ENCODE results near the gene KCNK4. TPM values are rescaled to one million over a fixed set of nuclear protein-coding genes. Genes with fewer than 3 reads are reported as not detected.

The KCNK4 gene
- total and polyA plus RNA-seq, 2 of the 13 experiments (the other 11 are each of a cell fraction or from before 2014, with no cell fraction given), result not detected

- TF ChIP-seq, protein P1, sequence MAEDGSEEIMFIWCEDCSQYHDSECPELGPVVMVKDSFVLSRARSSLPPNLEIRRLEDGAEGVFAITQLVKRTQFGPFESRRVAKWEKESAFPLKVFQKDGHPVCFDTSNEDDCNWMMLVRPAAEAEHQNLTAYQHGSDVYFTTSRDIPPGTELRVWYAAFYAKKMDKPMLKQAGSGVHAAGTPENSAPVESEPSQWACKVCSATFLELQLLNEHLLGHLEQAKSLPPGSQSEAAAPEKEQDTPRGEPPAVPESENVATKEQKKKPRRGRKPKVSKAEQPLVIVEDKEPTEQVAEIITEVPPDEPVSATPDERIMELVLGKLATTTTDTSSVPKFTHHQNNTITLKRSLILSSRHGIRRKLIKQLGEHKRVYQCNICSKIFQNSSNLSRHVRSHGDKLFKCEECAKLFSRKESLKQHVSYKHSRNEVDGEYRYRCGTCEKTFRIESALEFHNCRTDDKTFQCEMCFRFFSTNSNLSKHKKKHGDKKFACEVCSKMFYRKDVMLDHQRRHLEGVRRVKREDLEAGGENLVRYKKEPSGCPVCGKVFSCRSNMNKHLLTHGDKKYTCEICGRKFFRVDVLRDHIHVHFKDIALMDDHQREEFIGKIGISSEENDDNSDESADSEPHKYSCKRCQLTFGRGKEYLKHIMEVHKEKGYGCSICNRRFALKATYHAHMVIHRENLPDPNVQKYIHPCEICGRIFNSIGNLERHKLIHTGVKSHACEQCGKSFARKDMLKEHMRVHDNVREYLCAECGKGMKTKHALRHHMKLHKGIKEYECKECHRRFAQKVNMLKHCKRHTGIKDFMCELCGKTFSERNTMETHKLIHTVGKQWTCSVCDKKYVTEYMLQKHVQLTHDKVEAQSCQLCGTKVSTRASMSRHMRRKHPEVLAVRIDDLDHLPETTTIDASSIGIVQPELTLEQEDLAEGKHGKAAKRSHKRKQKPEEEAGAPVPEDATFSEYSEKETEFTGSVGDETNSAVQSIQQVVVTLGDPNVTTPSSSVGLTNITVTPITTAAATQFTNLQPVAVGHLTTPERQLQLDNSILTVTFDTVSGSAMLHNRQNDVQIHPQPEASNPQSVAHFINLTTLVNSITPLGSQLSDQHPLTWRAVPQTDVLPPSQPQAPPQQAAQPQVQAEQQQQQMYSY (CRISPR knock-in tag; IDR thresholded peaks at IDR 0.05), result peak; percentile 89
- TF ChIP-seq DMAP1 (CRISPR knock-in tag; IDR thresholded peaks at IDR 0.05) (peak; percentile 67), ZBTB37 (CRISPR knock-in tag; IDR thresholded peaks at IDR 0.05) (no peak), JUND (CRISPR knock-in tag; IDR thresholded peaks at IDR 0.05) (no peak), ZNF672 (CRISPR knock-in tag; IDR thresholded peaks at IDR 0.05) (no peak), NR2F2 (IDR thresholded peaks at IDR 0.05; ENCODE audit: borderline replicate concordance, low read depth) (peak; percentile 61; the same call in 1 of the 2 replicates), ZNF253 (CRISPR knock-in tag; IDR thresholded peaks at IDR 0.05; ENCODE audit: borderline replicate concordance) (no peak), ZBTB7A (CRISPR knock-in tag; IDR thresholded peaks at IDR 0.05) (0 out of 2 replicates have a peak, but pooled peaks have one; percentile 28), ZNF264 (CRISPR knock-in tag; IDR thresholded peaks at IDR 0.05) (peak; percentile 31; the same call in 1 of the 2 replicates), HNRNPK (IDR thresholded peaks at IDR 0.05; ENCODE audit: low read depth, low read length, poor library complexity, severe bottlenecking) (no peak), CERS6 (CRISPR knock-in tag; IDR thresholded peaks at IDR 0.05) (no peak), ZNF121 (CRISPR knock-in tag; IDR thresholded peaks at IDR 0.05) (peak; percentile 44; the same call in 1 of the 2 replicates), SPEN (CRISPR knock-in tag; IDR thresholded peaks at IDR 0.05; ENCODE audit: low read depth) (no peak), ZNF563 (CRISPR knock-in tag; IDR thresholded peaks at IDR 0.05) (no peak)
- TF ChIP-seq, protein P2, sequence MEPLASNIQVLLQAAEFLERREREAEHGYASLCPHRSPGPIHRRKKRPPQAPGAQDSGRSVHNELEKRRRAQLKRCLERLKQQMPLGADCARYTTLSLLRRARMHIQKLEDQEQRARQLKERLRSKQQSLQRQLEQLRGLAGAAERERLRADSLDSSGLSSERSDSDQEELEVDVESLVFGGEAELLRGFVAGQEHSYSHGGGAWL (CRISPR knock-in tag; IDR thresholded peaks at IDR 0.05), result peak; percentile 53
- TF ChIP-seq, protein P3, sequence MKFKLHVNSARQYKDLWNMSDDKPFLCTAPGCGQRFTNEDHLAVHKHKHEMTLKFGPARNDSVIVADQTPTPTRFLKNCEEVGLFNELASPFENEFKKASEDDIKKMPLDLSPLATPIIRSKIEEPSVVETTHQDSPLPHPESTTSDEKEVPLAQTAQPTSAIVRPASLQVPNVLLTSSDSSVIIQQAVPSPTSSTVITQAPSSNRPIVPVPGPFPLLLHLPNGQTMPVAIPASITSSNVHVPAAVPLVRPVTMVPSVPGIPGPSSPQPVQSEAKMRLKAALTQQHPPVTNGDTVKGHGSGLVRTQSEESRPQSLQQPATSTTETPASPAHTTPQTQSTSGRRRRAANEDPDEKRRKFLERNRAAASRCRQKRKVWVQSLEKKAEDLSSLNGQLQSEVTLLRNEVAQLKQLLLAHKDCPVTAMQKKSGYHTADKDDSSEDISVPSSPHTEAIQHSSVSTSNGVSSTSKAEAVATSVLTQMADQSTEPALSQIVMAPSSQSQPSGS (CRISPR knock-in tag; IDR thresholded peaks at IDR 0.05), result no peak; the same call in 1 of the 2 replicates
- TF ChIP-seq, protein P4, sequence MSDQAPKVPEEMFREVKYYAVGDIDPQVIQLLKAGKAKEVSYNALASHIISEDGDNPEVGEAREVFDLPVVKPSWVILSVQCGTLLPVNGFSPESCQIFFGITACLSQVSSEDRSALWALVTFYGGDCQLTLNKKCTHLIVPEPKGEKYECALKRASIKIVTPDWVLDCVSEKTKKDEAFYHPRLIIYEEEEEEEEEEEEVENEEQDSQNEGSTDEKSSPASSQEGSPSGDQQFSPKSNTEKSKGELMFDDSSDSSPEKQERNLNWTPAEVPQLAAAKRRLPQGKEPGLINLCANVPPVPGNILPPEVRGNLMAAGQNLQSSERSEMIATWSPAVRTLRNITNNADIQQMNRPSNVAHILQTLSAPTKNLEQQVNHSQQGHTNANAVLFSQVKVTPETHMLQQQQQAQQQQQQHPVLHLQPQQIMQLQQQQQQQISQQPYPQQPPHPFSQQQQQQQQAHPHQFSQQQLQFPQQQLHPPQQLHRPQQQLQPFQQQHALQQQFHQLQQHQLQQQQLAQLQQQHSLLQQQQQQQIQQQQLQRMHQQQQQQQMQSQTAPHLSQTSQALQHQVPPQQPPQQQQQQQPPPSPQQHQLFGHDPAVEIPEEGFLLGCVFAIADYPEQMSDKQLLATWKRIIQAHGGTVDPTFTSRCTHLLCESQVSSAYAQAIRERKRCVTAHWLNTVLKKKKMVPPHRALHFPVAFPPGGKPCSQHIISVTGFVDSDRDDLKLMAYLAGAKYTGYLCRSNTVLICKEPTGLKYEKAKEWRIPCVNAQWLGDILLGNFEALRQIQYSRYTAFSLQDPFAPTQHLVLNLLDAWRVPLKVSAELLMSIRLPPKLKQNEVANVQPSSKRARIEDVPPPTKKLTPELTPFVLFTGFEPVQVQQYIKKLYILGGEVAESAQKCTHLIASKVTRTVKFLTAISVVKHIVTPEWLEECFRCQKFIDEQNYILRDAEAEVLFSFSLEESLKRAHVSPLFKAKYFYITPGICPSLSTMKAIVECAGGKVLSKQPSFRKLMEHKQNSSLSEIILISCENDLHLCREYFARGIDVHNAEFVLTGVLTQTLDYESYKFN (CRISPR knock-in tag; conservative IDR thresholded peaks at IDR 0.05), result peak; percentile 55
These were observed 14.8 kb downstream of the KCNK4 start (continued) for GRCh38 chr11:64305691-64306562.

Measured in HepG2 (cell line).